Parathyroid adenoma (tissue), 2 donors: ENCODE data around the gene AADACL2.

Experiments used
- H2AFZ ChIP-seq: fragments of 300-600 bp; sonication (generic); one replicate; pipeline ENCODE4 v1.7.0; 2017; ENCODE audit warnings: antibody characterized with exemption, mild to moderate bottlenecking
- H3K27ac ChIP-seq: fragments of 300-600 bp; sonication (generic); one replicate; pipeline ENCODE4 v1.7.0; 2017
- H3K27me3 ChIP-seq: fragments of 300-600 bp; sonication (generic); one replicate; pipeline ENCODE4 v1.7.0; 2017; ENCODE audit warnings: low read length; ENCODE audit not compliant: control insufficient read depth, insufficient read depth
- H3K36me3 ChIP-seq: fragments of 300-600 bp; sonication (generic); one replicate; pipeline ENCODE4 v1.7.0; 2017; ENCODE audit warnings: low read length; ENCODE audit not compliant: control insufficient read depth, insufficient read depth
- H3K4me1 ChIP-seq: fragments of 300-600 bp; sonication (generic); one replicate; pipeline ENCODE4 v1.7.0; 2017; ENCODE audit warnings: control low read depth
- H3K4me2 ChIP-seq: fragments of 300-600 bp; sonication (generic); one replicate; pipeline ENCODE4 v1.7.0; 2017; ENCODE audit warnings: low read length
- H3K4me3 ChIP-seq: fragments of 300-600 bp; sonication (generic); one replicate; pipeline ENCODE4 v1.7.0; 2017; ENCODE audit warnings: low read depth, low read length
- H3K79me2 ChIP-seq: fragments of 300-600 bp; sonication (generic); one replicate; pipeline ENCODE4 v1.7.0; 2017; ENCODE audit warnings: control low read depth
- H3K9ac ChIP-seq: fragments of 300-600 bp; sonication (generic); one replicate; pipeline ENCODE4 v1.7.0; 2017; ENCODE audit warnings: mild to moderate bottlenecking
- H3K9me3 ChIP-seq: fragments of 300-600 bp; sonication (generic); one replicate; pipeline ENCODE4 v1.7.0; 2017; ENCODE audit warnings: low read length; ENCODE audit not compliant: control insufficient read depth
- CTCF ChIP-seq: fragments of 300-600 bp; sonication (generic); IDR thresholded peaks from one replicate; pipeline ENCODE4 v1.7.0; 2017; ENCODE audit warnings: antibody characterized with exemption, mild to moderate bottlenecking
- donor health status: primary hyperparathyroidism.

The AADACL2 gene

GRCh38 chr3:151690645-151691044 lies 43.1 kb upstream of the AADACL2 start:
- Histone ChIP-seq H2AFZ (no peak overlapping the region), H3K9me3 (no peaks in the 10 kb centered on the region), H3K27me3 (no peaks in the 10 kb centered on the region), H3K4me1 (no peaks in the 10 kb centered on the region), H3K27ac (no peak overlapping the region), H3K79me2 (no peaks in the 10 kb centered on the region), H3K4me3 (no peak overlapping the region), H3K4me2 (no peak overlapping the region), H3K36me3 (no peaks in the 10 kb centered on the region), H3K9ac (no peak overlapping the region)
- TF ChIP-seq CTCF, result no peak

- no peaks in the 10 kb centered on the region for H3K9me3 ChIP-seq
- H3K9ac ChIP-seq, result no peak overlapping the region
- H3K36me3 ChIP-seq, result no peaks in the 10 kb centered on the region
- no peaks in the 10 kb centered on the region for H3K4me1 ChIP-seq
- H3K4me2 ChIP-seq, result no peak overlapping the region
- no peak overlapping the region for H3K4me3 ChIP-seq
- no peak overlapping the region for H3K27ac ChIP-seq
- no peaks in the 10 kb centered on the region for H3K79me2 ChIP-seq
- no peak for TF ChIP-seq CTCF
- H3K27me3 ChIP-seq, result no peaks in the 10 kb centered on the region
- H2AFZ ChIP-seq, result no peak overlapping the region
Observed at GRCh38 chr3:151697496-151697895, 36.2 kb upstream of the AADACL2 start.

GRCh38 chr3:151707216-151707615 lies 26.5 kb upstream of the AADACL2 start:
- Histone ChIP-seq H3K27ac (no peak overlapping the region), H3K9me3 (no peaks in the 10 kb centered on the region), H3K27me3 (no peaks in the 10 kb centered on the region), H2AFZ (no peak overlapping the region), H3K4me3 (no peak overlapping the region), H3K9ac (no peak overlapping the region), H3K4me1 (no peaks in the 10 kb centered on the region), H3K36me3 (no peaks in the 10 kb centered on the region), H3K79me2 (no peaks in the 10 kb centered on the region), H3K4me2 (no peak overlapping the region)
- TF ChIP-seq CTCF, result no peak

- no peaks in the 10 kb centered on the region for H3K4me1 ChIP-seq
- no peaks in the 10 kb centered on the region for H3K79me2 ChIP-seq
- H3K9ac ChIP-seq, result no peak overlapping the region
- H3K4me3 ChIP-seq, result no peak overlapping the region
- no peaks in the 10 kb centered on the region for H3K27me3 ChIP-seq
- H2AFZ ChIP-seq, result no peak overlapping the region
- no peak for TF ChIP-seq CTCF
- no peaks in the 10 kb centered on the region for H3K9me3 ChIP-seq
- H3K4me2 ChIP-seq, result no peak overlapping the region
- no peaks in the 10 kb centered on the region for H3K36me3 ChIP-seq
- no peak overlapping the region for H3K27ac ChIP-seq
Observed at GRCh38 chr3:151708868-151709267, 24.9 kb upstream of the AADACL2 start.

GRCh38 chr3:151709847-151710246 lies 23.9 kb upstream of the AADACL2 start:
- TF ChIP-seq CTCF, result no peak

More at GRCh38 chr3:151709847-151710246, 23.9 kb upstream of the AADACL2 start:
- no peaks in the 10 kb centered on the region for H3K4me1 ChIP-seq
- H3K4me3 ChIP-seq, result no peak overlapping the region
- no peaks in the 10 kb centered on the region for H3K36me3 ChIP-seq
- no peak overlapping the region for H3K9ac ChIP-seq
- H3K4me2 ChIP-seq, result no peak overlapping the region
- H3K27me3 ChIP-seq, result no peaks in the 10 kb centered on the region
- H2AFZ ChIP-seq, result no peak overlapping the region
- no peaks in the 10 kb centered on the region for H3K79me2 ChIP-seq
- H3K27ac ChIP-seq, result no peak overlapping the region
- no peaks in the 10 kb centered on the region for H3K9me3 ChIP-seq
